Retina (tissue), 1 donor: Measurements from ENCODE around the gene GSTO1.

Source experiments
- DNase-seq: peaks from one replicate; pipeline ENCODE4 v3.0.0-alpha.2; 2016

GSTO1 gene

DNA sequence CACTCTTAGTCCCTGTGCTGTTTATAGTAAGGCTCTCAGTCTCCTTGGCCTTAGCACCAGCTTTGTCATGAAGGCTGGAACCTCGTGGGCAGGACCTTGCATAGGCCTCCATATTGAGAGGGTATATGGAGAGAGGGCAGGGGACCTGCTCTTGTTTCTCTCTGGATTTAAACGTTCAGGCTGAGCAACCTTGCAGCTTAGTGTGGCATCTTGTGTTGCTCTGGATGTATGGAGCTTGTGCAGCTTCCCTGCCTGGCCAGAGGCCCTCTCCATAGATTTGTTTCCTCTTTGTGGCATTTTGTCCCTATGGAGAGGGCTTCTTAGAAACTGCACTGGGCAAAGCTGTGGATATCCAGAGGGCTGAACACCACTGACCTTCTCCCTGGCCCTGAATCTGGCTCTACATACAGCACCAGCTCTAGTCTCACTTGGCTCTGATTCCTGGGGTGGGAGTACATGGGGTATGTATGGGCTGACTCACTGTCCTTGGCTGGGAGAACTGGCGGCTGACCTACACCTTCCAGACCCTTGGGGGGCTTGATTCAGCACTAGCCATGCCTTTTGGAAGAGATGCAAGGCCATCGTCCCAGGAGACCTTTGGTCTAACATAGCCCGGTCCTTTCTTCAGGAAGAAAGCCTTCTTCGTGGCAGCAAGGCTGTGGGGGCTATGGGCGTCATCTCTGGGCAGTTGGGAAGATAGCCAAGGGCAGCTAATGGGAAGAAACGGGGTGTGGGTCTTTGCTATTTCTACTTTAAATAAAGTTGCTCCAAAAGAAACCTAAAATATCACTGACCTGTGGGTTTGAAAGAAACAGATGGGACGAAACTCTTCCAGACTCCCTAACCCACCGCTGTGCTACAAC is 53.1 kb downstream of the GSTO1 start:
- DNase-seq = peak; percentile 9

GRCh38 chr10:104308439-104308903 is 53.8 kb downstream of the GSTO1 start:
- no peak for DNase-seq

- DNase-seq = no peak
Measured at GRCh38 chr10:104309980-104310978, 55.6 kb downstream of the GSTO1 start.

DNA sequence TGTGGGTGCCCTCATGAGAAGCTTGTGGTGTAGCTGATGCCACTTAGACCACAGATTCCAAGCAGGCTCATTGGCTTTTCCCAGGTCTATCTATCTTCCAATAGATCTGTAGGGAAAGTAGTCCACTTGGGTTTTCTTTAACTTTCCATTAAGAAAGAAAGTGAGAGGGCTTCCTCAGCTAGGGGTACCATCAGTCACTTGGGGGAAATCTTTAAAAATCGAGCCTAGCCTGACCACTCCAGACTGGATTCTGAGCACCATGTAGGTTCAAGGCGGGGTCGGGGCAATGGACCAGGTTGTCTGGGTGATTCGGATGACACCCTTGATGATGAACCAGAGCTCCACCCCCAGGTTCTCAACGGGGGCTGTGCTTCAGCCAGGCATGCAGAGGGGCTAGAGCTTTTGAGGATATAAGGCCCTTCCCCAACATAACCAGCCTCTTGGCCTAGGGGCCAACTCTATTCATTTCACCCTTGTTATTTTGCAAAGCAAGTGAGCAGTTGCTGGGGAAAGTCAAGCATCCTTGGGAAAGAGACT is 56.6 kb downstream of the GSTO1 start:
- no peak for DNase-seq

GRCh38 chr10:104314591-104315485 is 60.1 kb downstream of the GSTO1 start:
- no peak for DNase-seq

DNA sequence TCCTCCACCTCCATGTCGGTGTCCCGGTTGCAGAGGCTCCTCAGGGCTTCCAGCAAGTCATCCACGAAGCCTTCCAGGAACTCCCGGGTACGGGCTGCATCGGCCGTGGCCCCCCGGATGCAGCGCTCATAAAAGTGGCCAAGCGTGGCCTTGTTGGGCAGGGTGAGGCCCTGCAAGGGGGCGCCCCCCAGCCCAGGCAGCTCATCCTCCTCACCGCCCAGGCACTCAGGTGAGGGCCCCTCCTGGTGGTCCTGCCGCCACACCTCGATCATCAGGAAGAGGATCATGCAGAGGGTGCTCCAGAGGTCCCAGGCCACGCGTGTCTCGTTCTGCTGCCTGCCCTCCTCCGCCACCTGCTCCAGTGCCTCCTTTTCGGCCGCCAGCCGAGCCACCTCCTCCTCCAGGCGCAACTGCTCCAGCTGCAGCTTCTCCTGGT is 60.8 kb downstream of the GSTO1 start:
- DNase-seq = no peak

GRCh38 chr10:104316321-104317099 is 61.8 kb downstream of the GSTO1 start:
- no peak for DNase-seq
